ENCODE results near the gene MOSMO.
"Not testable (repeated sequence)": the region's sequence is repeated elsewhere in the genome, so short reads cannot be mapped to it uniquely, and the experiment has no call there.

MOSMO gene

GRCh38 chr16:22022151-22022550 is 14.2 kb downstream of the MOSMO start:
- no peak for TF ChIP-seq CTCF (IDR thresholded peaks at IDR 0.05; ENCODE audit: insufficient read depth, missing control alignments)
- FAIRE-seq: no peak

GRCh38 chr16:22023505-22023904 is 15.6 kb downstream of the MOSMO start:
- DNase-seq (ENCODE audit: insufficient read length, low spot score) (no peak), FAIRE-seq (no peak)
- TF ChIP-seq CTCF (IDR thresholded peaks at IDR 0.05; ENCODE audit: insufficient read depth, missing control alignments): no peak

More at GRCh38 chr16:22022151-22022550, 14.2 kb downstream of the MOSMO start:
- DNase-seq (ENCODE audit: insufficient read length, low spot score): no peak

- not testable (repeated sequence) for DNase-seq (ENCODE audit: insufficient read length, low spot score); FAIRE-seq
These were observed 16.9 kb downstream of the MOSMO start for GRCh38 chr16:22024785-22025184.

GRCh38 chr16:22027633-22028032 is 19.7 kb downstream of the MOSMO start:
- TF ChIP-seq CTCF (IDR thresholded peaks at IDR 0.05; ENCODE audit: insufficient read depth, missing control alignments): no peak
- FAIRE-seq (no peak), DNase-seq (ENCODE audit: insufficient read length, low spot score) (no peak)

GRCh38 chr16:22029632-22030031 is 21.7 kb downstream of the MOSMO start:
- FAIRE-seq: no peak
- no peak for TF ChIP-seq CTCF (IDR thresholded peaks at IDR 0.05; ENCODE audit: insufficient read depth, missing control alignments)
- no peak for DNase-seq (ENCODE audit: insufficient read length, low spot score)

GRCh38 chr16:22030087-22030812 is 22.3 kb downstream of the MOSMO start:
- TF ChIP-seq CTCF (IDR thresholded peaks at IDR 0.05; ENCODE audit: insufficient read depth, missing control alignments): no peak
- FAIRE-seq: no peak
- no peak for DNase-seq (ENCODE audit: insufficient read length, low spot score)

GRCh38 chr16:22031483-22032083 is 23.7 kb downstream of the MOSMO start:
- no peak for FAIRE-seq
- no peak for DNase-seq (ENCODE audit: insufficient read length, low spot score)
- no peak for TF ChIP-seq CTCF (IDR thresholded peaks at IDR 0.05; ENCODE audit: insufficient read depth, missing control alignments)
